ENCODE measurements around the gene FUT6.
"Not testable (repeated sequence)": the region's sequence is repeated elsewhere in the genome, so short reads cannot be mapped to it uniquely, and the experiment has no call there.

Gene FUT6

GRCh38 chr19:5857203-5858081 lies 17.9 kb upstream of the FUT6 start:
- no peak for DNase-seq

- DNase-seq = not testable (repeated sequence)
Measured at GRCh38 chr19:5855151-5855550, 15.6 kb upstream of the FUT6 start.

- DNase-seq = not testable (repeated sequence)
Measured at GRCh38 chr19:5854121-5854520, 14.6 kb upstream of the FUT6 start.

GRCh38 chr19:5851302-5851701 lies 11.8 kb upstream of the FUT6 start, which contains the start of gene FUT3:
Gene FUT3, minus strand, starts transcription at chr19:5851449.
- no peak for DNase-seq

GRCh38 chr19:5850743-5851293 lies 11.3 kb upstream of the FUT6 start:
- DNase-seq = no peak

DNA sequence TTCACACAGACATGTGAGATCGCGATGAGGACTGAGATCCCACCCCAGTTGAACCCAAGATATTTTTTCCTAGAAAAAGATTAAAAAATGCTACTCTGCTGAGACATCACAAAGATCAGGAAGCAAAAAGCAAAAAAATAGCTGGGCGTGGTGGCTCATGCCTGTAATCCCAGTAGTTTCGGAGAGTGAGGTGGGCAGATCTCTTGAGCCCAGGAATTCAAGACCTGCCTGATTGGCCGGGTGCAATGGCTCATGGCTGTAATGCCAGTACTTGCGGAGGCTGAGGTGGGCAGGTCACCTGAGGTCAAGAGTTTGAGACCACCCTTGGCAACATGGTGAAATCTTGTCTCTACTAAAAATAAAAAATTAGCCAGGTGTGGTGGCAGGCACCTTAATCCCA lies 10.7 kb upstream of the FUT6 start:
- DNase-seq = no peak

- DNase-seq = not testable (repeated sequence)
Measured at GRCh38 chr19:5848621-5849020, 9.1 kb upstream of the FUT6 start.

GRCh38 chr19:5847846-5848245 lies 8.3 kb upstream of the FUT6 start:
- DNase-seq = not testable (repeated sequence)

- no peak for DNase-seq
Measured at GRCh38 chr19:5844456-5845433, 5.2 kb upstream of the FUT6 start.

DNA sequence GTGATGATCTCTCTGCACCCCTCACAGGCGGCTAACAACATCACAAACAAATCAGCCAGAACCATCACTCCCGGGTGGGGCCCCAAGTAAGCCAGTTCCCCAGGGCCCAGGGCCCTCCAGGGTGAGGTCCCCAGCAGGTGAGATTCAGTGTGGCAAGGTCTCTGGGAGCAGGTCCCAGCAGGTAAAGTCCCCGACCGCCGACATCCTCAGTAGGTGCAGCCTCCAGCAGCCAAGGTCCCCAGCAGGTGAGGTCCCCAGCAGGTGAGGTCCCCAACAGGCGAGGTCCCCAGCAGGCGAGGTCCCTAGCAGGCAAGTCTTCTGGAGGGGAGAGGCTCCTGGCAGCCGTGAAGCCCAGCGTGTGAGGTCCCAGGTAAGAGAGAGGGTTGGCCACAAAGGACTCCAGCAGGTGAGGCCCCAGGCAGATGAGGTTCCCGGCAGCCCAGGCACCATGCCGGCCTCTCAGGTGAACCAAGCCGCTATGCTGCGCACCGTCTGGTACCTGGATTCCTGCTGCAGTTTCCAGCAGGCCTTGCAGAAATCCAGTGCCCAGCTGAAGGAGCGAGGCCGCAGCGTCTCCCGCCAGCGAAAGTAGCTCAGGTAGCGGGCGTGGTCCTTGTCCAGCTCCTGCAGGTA lies 3.9 kb upstream of the FUT6 start:
- DNase-seq = no peak

DNA sequence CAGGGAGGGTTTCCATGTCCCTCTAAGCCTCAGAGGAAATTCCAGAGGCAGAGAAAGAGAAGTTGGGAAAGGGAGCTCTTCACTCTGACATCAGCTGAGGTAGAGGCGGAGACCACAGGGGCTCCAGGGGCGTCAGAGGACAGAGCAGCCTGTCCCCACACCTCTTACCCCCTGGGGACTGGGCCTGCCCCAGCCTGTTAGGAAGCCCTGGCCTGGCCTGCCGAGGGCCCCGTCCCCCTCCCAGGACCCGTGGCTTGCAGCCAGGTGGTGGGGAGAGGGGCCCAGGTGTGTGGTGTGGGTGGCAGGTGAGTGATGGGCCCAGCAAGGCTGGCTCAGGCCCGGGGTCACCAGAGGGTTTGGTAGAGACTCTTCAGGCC lies 2.2 kb upstream of the FUT6 start:
- not testable (repeated sequence) for DNase-seq

GRCh38 chr19:5838353-5839064 lies 993 bp downstream of the FUT6 start:
- no peak for DNase-seq

- no peak for DNase-seq
Measured at GRCh38 chr19:5837761-5838352, 1.6 kb downstream of the FUT6 start.

DNA sequence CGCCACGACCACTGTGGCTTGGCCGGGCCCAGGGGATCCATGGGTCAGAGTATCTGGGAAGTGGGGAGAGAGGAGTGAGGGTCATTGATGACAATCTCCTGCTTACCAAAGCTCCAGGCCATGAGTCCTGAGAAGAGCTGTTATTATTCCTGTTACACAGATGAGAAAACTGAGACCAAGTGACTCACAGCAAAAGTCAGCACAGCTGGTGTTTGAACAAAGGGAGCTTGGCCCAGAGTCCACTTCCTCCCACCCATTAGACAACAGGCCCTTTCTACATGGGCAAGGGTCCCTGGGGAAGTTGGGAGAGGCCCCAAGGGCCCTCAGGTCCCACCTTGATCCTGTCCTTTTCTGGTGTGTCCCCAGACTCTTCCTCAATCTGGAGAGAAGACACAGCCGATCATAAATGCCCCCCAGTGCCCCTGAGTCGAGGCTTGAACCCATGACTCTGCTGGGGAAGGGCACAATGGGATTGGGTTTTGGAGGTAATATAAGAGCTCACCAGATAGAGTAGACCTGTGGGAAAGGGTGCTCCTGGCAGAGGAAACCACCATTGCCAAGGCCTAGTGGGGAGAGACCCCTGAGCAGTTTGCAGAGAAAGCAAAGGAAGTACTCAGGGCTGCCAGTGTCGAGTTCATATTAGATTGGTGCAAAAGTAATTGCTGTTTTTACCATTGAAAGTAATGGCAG lies 6.8 kb downstream of the FUT6 start:
- DNase-seq = no peak

- no peak for DNase-seq
Measured at GRCh38 chr19:5832061-5832460, 7.4 kb downstream of the FUT6 start.

DNA sequence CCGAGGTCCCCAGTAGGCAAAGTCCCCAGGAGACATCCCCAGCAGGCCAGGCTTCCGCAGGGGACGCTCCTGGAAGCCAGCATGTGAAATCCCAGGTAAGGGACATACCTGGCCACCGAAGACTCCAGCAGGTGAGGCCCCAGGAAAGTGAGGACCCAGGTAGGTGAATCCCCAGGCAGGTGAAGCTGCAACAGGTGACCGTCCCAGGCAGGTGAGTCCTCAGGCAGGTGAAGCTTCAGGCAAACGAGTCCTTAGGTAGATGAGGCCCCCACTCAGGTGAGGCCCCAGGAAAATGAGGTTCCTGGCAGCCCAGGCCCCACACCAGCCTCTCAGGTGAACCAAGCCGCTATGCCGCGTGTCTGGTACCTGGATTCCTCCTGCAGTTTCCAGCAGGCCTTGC lies 8.3 kb downstream of the FUT6 start:
- no peak for DNase-seq

GRCh38 chr19:5829567-5830310 lies 9.8 kb downstream of the FUT6 start:
- DNase-seq = no peak

- DNase-seq = peak in 1 of 2 experiments; percentile 53
Measured at GRCh38 chr19:5828661-5829566, 10.6 kb downstream of the FUT6 start.

All from SHP77 (cell line).